OCI-LY7 (cell line): ENCODE results near the gene CDK5RAP3. TPM values are rescaled to one million over a fixed set of nuclear protein-coding genes. Genes with fewer than 3 reads are reported as not detected.

ENCODE experiments used
- BruUV-seq: library from RNA; stranded (reverse); fragments of 400-500 nt; replicated peaks from 2 replicates; lab custom pipeline; 2021; lab: Mats Ljungman, UMichigan
- CTCF ChIA-PET: fragments of 300-600 bp; sonication (Branson Sonifier 250); formaldehyde crosslinking; loops from one replicate; lab custom pipeline; 2022; ENCODE audit warnings: antibody characterized with exemption; ENCODE audit not compliant: unreplicated experiment; lab: Charles Lee
- POLR2A ChIA-PET: fragments of 300-600 bp; sonication (Branson Sonifier 250); formaldehyde crosslinking; loops from one replicate; lab custom pipeline; 2022; ENCODE audit warnings: antibody characterized with exemption; lab: Charles Lee
- DNase-seq: peaks from one replicate; pipeline ENCODE4 v3.0.0-alpha.2; 2015; ENCODE audit warnings: low spot score
- H2AFZ ChIP-seq: fragments of 200-600 bp; sonication (generic), shearing (Covaris generic); 2 replicates; pipeline ENCODE4 v1.6.1; 2014; ENCODE audit warnings: mild to moderate bottlenecking, antibody characterized with exemption, low read length, moderate library complexity
- H3K27ac ChIP-seq: fragments of 200-600 bp; sonication (generic); 2 replicates; pipeline ENCODE4 v1.5.1; 2014; ENCODE audit warnings: mixed run types, low read depth, mild to moderate bottlenecking, moderate library complexity, low read length, inconsistent platforms; ENCODE audit not compliant: poor library complexity, severe bottlenecking
- H3K36me3 ChIP-seq: fragments of 200-600 bp; sonication (generic); 2 replicates; pipeline ENCODE4 v1.6.1; 2014; ENCODE audit warnings: mild to moderate bottlenecking, antibody characterized with exemption, low read length, moderate library complexity, mixed read lengths; ENCODE audit not compliant: insufficient read depth
- H3K4me1 ChIP-seq: fragments of 200-600 bp; sonication (generic); 2 replicates; pipeline ENCODE4 v1.5.1; 2014; ENCODE audit warnings: mild to moderate bottlenecking, low read length; ENCODE audit not compliant: insufficient read depth, poor library complexity, severe bottlenecking
- H3K4me2 ChIP-seq: fragments of 200-600 bp; sonication (generic); 2 replicates; pipeline ENCODE4 v1.6.1; 2014; ENCODE audit warnings: mild to moderate bottlenecking, low read length
- H3K4me3 ChIP-seq: fragments of 200-600 bp; sonication (generic); 2 replicates; pipeline ENCODE4 v1.5.1; 2014; ENCODE audit warnings: mild to moderate bottlenecking, low read depth, low read length; ENCODE audit not compliant: poor library complexity, severe bottlenecking
- H3K79me2 ChIP-seq: fragments of 200-600 bp; sonication (generic); 2 replicates; pipeline ENCODE4 v1.6.1; 2016; ENCODE audit warnings: low read depth, mild to moderate bottlenecking, low read length, moderate library complexity, mixed read lengths; ENCODE audit not compliant: insufficient read depth
- H3K9me2 ChIP-seq: fragments of 200-600 bp; sonication (generic); 2 replicates; pipeline ENCODE4 v1.6.1; 2016; ENCODE audit warnings: mild to moderate bottlenecking, low read length, mixed read lengths; ENCODE audit not compliant: insufficient read depth
- H3K9me3 ChIP-seq: fragments of 200-600 bp; sonication (generic); 2 replicates; pipeline ENCODE4 v1.6.1; 2014; ENCODE audit warnings: mild to moderate bottlenecking, mixed run types, low read length, mixed read lengths
- H4K20me1 ChIP-seq: fragments of 200-600 bp; sonication (generic); 2 replicates; pipeline ENCODE4 v1.6.1; 2014; ENCODE audit warnings: mild to moderate bottlenecking, antibody characterized with exemption, low read length, moderate library complexity, mixed read lengths; ENCODE audit not compliant: insufficient read depth
- CTCF ChIP-seq: fragments of 200-600 bp; sonication (generic); conservative IDR thresholded peaks from 2 replicates; pipeline ENCODE4 v1.5.1; 2014; ENCODE audit warnings: mild to moderate bottlenecking, antibody characterized with exemption, low read length, moderate library complexity, mixed read lengths
- EZH2phosphoT487 ChIP-seq: fragments of 200-600 bp; sonication (generic); IDR thresholded peaks from 2 replicates; pipeline ENCODE4 v1.6.1; 2018; ENCODE audit warnings: low read depth, borderline replicate concordance, mild to moderate bottlenecking, mixed run types, antibody characterized with exemption, low read length, moderate library complexity, mixed read lengths
- intact Hi-C: fragments of 100-400 bp; cut with micrococcal nuclease; formaldehyde crosslinking; loops from one replicate; pipeline ENCODE4 v1.10.0; 2022; ENCODE audit not compliant: unreplicated experiment
- total RNA-seq, 2 experiments: library from RNA; depleted of rRNA in 1 of 2; stranded (reverse); fragments of >200 nt in 1 of 2; shearing (Covaris generic) in 1 of 2; gene quantifications; 2 replicates each; pipeline ENCODE4 v1.2.3, GENCODE V29; 2014 to 2022

The CDK5RAP3 gene
- total RNA-seq, 2 experiments from 2014 or later, result 241 to 256 TPM

- Histone ChIP-seq H3K9me3 (no peaks in the 10 kb centered on the region), H2AFZ (peak within 1 kb of the TSS; percentile 75), H4K20me1 (no peaks in the 10 kb centered on the region), H3K36me3 (peaks cover 23% of the 10 kb centered on the region), H3K4me2 (peak within 1 kb of the TSS; percentile 98), H3K9me2 (no peaks in the 10 kb centered on the region), H3K79me2 (peaks cover 20% of the 10 kb centered on the region), H3K27ac (peak within 1 kb of the TSS; percentile 41), H3K4me1 (peaks cover 44% of the 10 kb centered on the region), H3K4me3 (peak within 1 kb of the TSS; percentile 84)
- ChIA-PET POLR2A (interaction anchor here (0.6 to 1.6 kb wide), 6 partner anchors 8 to 922 kb away, joined by 3 to 5 read pairs (median 3); no protein-coding TSS in a partner anchor), CTCF (interaction anchor here (0.6 to 1.2 kb wide), 2 partner anchors 8 to 31 kb away, joined by 3 to 4 read pairs; no protein-coding TSS in a partner anchor)
- DNase-seq, result peak; percentile 97
- no peak for TF ChIP-seq EZH2phosphoT487
- peak; percentile 16; the same call in 1 of the 2 replicates for TF ChIP-seq CTCF
- BruUV-seq, result no TSS peak
- intact Hi-C loops, result loop anchor here (1.0 to 2.0 kb wide), 2 partner anchors 29 to 45 kb away; partner anchors contain the start of genes CDK5RAP3 and SP2
Observed at GRCh38 chr17:47941246-47942095, 29.4 kb upstream of the CDK5RAP3 start, which contains the start of gene PNPO. Gene PNPO, plus strand, starts transcription at chr17:47941571. Its CDS starts 105 bp downstream, at chr17:47941676.

- Histone ChIP-seq H4K20me1 (no peaks in the 10 kb centered on the region), H2AFZ (peak overlapping the region; percentile 75), H3K9me2 (no peaks in the 10 kb centered on the region), H3K9me3 (no peaks in the 10 kb centered on the region), H3K36me3 (peaks cover 27% of the 10 kb centered on the region), H3K4me1 (peaks cover 44% of the 10 kb centered on the region), H3K79me2 (peaks cover 20% of the 10 kb centered on the region), H3K4me2 (peak overlapping the region; percentile 98), H3K4me3 (peak overlapping the region; percentile 84), H3K27ac (peak overlapping the region; percentile 41)
- POLR2A ChIA-PET, result interaction anchor here (0.6 to 0.9 kb wide), 2 partner anchors 13 to 24 kb away, joined by 3 read pairs; no protein-coding TSS in a partner anchor
- no TSS peak for BruUV-seq
- TF ChIP-seq CTCF (no peak), EZH2phosphoT487 (no peak)
- peak; percentile 28 for DNase-seq
- intact Hi-C loops, result no loop called here
- CTCF ChIA-PET, result interaction anchor here (0.5 kb wide), 1 partner anchor 106 kb away, joined by 4 read pairs; the partner anchor contains the start of gene NFE2L1
Observed at GRCh38 chr17:47942096-47942510, 28.8 kb upstream of the CDK5RAP3 start.
